GM12892 (cell line): ENCODE measurements around the gene EPAS1.

Experiments
- POLR2A ChIP-seq: IDR thresholded peaks from 2 replicates; pipeline ENCODE4 v1.6.1; 2011; ENCODE audit warnings: low read depth, low read length, control low read depth
- POLR2AphosphoS5 ChIP-seq: IDR thresholded peaks from 2 replicates; pipeline ENCODE4 v1.6.1; 2011; ENCODE audit warnings: low read depth, low read length, control low read depth
- TAF1 ChIP-seq: IDR thresholded peaks from 2 replicates; pipeline ENCODE4 v1.6.1; 2011; ENCODE audit warnings: low read depth, mild to moderate bottlenecking, control low read depth, low read length, borderline replicate concordance

GRCh38 chr2:46325182-46325928 is 28.1 kb downstream of the EPAS1 start:
- TF ChIP-seq POLR2A (no peak), POLR2AphosphoS5 (no peak), TAF1 (no peak)
